WTC11 (cell line): ENCODE measurements around the gene SYT17. TPM values are rescaled to one million over a fixed set of nuclear protein-coding genes. Genes with fewer than 3 reads are reported as not detected.

Source experiments
- ATAC-seq: fragments of 200-7000 bp; cut with Tn5 transposase; 2 replicates; pipeline ENCODE4 v1.10.0; 2021; ENCODE audit warnings: mild to moderate bottlenecking, moderate library complexity
- CTCF ChIA-PET: fragments of 300-600 bp; sonication (Branson Sonifier 250); formaldehyde crosslinking; loops from one replicate; lab custom pipeline; 2021; ENCODE audit warnings: antibody characterized with exemption; lab: Charles Lee
- POLR2A ChIA-PET: fragments of 350-600 bp; sonication (Branson Sonifier 250); formaldehyde crosslinking; loops from one replicate; lab custom pipeline; 2021; ENCODE audit warnings: antibody characterized with exemption; lab: Charles Lee
- DNase-seq: peaks from one replicate; pipeline ENCODE4 v3.0.0; 2021; ENCODE audit warnings: low spot score
- H3K27ac Mint-ChIP-seq: 2 replicates; pipeline ENCODE4 v1.8.0; 2021; ENCODE audit warnings: mixed read lengths
- H3K27me3 Mint-ChIP-seq: 2 replicates; pipeline ENCODE4 v1.8.0; 2021; ENCODE audit warnings: low read depth, mild to moderate bottlenecking, moderate library complexity, mixed read lengths
- H3K36me3 Mint-ChIP-seq: 2 replicates; pipeline ENCODE4 v1.8.0; 2021; ENCODE audit warnings: mixed read lengths
- H3K4me1 Mint-ChIP-seq: 2 replicates; pipeline ENCODE4 v1.8.0; 2022; ENCODE audit warnings: mixed read lengths
- H3K4me3 Mint-ChIP-seq: 2 replicates; pipeline ENCODE4 v1.8.0; 2021; ENCODE audit warnings: mild to moderate bottlenecking, moderate library complexity, mixed read lengths
- H3K9me3 Mint-ChIP-seq: 2 replicates; pipeline ENCODE4 v1.8.0; 2021; ENCODE audit warnings: mixed read lengths
- CBFB ChIP-seq: sonication (generic); formaldehyde crosslinking; IDR thresholded peaks from 2 replicates; pipeline ENCODE4 v1.8.1; 2022; ENCODE audit warnings: mild to moderate bottlenecking, low read depth, missing genetic modification reagents
- E2F4 ChIP-seq: sonication (generic); formaldehyde crosslinking; IDR thresholded peaks from 2 replicates; pipeline ENCODE4 v1.8.1; 2022; ENCODE audit warnings: low read depth, mild to moderate bottlenecking, moderate library complexity, missing genetic modification reagents, borderline replicate concordance
- FOXK1 ChIP-seq: sonication (generic); formaldehyde crosslinking; IDR thresholded peaks from 2 replicates; pipeline ENCODE4 v1.8.0; 2022; ENCODE audit warnings: mild to moderate bottlenecking, moderate library complexity, missing genetic modification reagents
- FOXP4 ChIP-seq: sonication (generic); formaldehyde crosslinking; IDR thresholded peaks from 2 replicates; pipeline ENCODE4 v1.8.0; 2022; ENCODE audit warnings: mild to moderate bottlenecking, missing genetic modification reagents
- GABPB1 ChIP-seq: sonication (generic); formaldehyde crosslinking; IDR thresholded peaks from 2 replicates; pipeline ENCODE4 v1.8.1; 2023; ENCODE audit warnings: mild to moderate bottlenecking, missing genetic modification reagents
- IRF1 ChIP-seq: sonication (generic); formaldehyde crosslinking; IDR thresholded peaks from 2 replicates; pipeline ENCODE4 v1.8.0; 2023; ENCODE audit warnings: missing genetic modification reagents
- IRF2 ChIP-seq: sonication (generic); formaldehyde crosslinking; IDR thresholded peaks from 2 replicates; pipeline ENCODE4 v1.8.0; 2022; ENCODE audit warnings: low read depth, missing genetic modification reagents, borderline replicate concordance
- JAZF1 ChIP-seq: fragments of 250-450 bp; sonication (Bioruptor Pico); IDR thresholded peaks from 2 replicates; pipeline ENCODE4 v1.9.0; 2021; ENCODE audit warnings: moderate library complexity, mild to moderate bottlenecking, inconsistent platforms
- MXD4 ChIP-seq: fragments of 250-450 bp; sonication (Bioruptor Pico); IDR thresholded peaks from 2 replicates; pipeline ENCODE4 v1.8.0; 2021; ENCODE audit warnings: mild to moderate bottlenecking, moderate library complexity, borderline replicate concordance
- PRDM15 ChIP-seq: sonication (generic); formaldehyde crosslinking; IDR thresholded peaks from 2 replicates; pipeline ENCODE4 v1.8.0; 2022; ENCODE audit warnings: missing genetic modification reagents
- SP1 ChIP-seq: sonication (generic); formaldehyde crosslinking; conservative IDR thresholded peaks from 2 replicates; pipeline ENCODE4 v1.8.1; 2022; ENCODE audit warnings: missing genetic modification reagents
- TCF7 ChIP-seq: sonication (generic); formaldehyde crosslinking; IDR thresholded peaks from 2 replicates; pipeline ENCODE4 v1.8.0; 2022; ENCODE audit warnings: mild to moderate bottlenecking, low read depth, missing genetic modification reagents, moderate library complexity
- TEAD4 ChIP-seq: sonication (generic); formaldehyde crosslinking; IDR thresholded peaks from 2 replicates; pipeline ENCODE4 v1.8.0; 2022; ENCODE audit warnings: mild to moderate bottlenecking, missing genetic modification reagents
- USF2 ChIP-seq: sonication (generic); formaldehyde crosslinking; IDR thresholded peaks from 2 replicates; pipeline ENCODE4 v1.8.1; 2023; ENCODE audit warnings: mild to moderate bottlenecking, missing genetic modification reagents, moderate library complexity
- ZBTB21 ChIP-seq: sonication (generic); formaldehyde crosslinking; IDR thresholded peaks from 2 replicates; pipeline ENCODE4 v1.8.1; 2023; ENCODE audit warnings: mild to moderate bottlenecking, missing genetic modification reagents, borderline replicate concordance
- ZNF232 ChIP-seq: sonication (generic); formaldehyde crosslinking; IDR thresholded peaks from 2 replicates; pipeline ENCODE4 v1.8.0; 2022; ENCODE audit warnings: mild to moderate bottlenecking, missing genetic modification reagents
- ZNF317 ChIP-seq: sonication (generic); formaldehyde crosslinking; IDR thresholded peaks from 2 replicates; pipeline ENCODE4 v1.8.1; 2023; ENCODE audit warnings: low read depth, mild to moderate bottlenecking, moderate library complexity, missing genetic modification reagents, borderline replicate concordance
- ZNF423 ChIP-seq: fragments of 250-450 bp; sonication (Bioruptor Pico); IDR thresholded peaks from 2 replicates; pipeline ENCODE4 v2.1.2; 2022; ENCODE audit warnings: mild to moderate bottlenecking, moderate library complexity
- ZNF425 ChIP-seq: fragments of 250-450 bp; sonication (Bioruptor Pico); conservative IDR thresholded peaks from 2 replicates; pipeline ENCODE4 v1.9.0; 2021; ENCODE audit warnings: mild to moderate bottlenecking
- ZNF512 ChIP-seq: sonication (generic); formaldehyde crosslinking; IDR thresholded peaks from 2 replicates; pipeline ENCODE4 v1.8.1; 2022; ENCODE audit warnings: missing genetic modification reagents, borderline replicate concordance
- total RNA-seq: library from RNA; stranded (reverse); gene quantifications from 3 replicates; pipeline ENCODE4 v1.2.3, GENCODE V29; 2021

Gene SYT17
- total RNA-seq, 1 experiment from 2014 or later = 5.5 TPM

GRCh38 chr16:19135896-19136438 lies 32.1 kb upstream of the SYT17 start (continued):
- no peak for TF ChIP-seq PRDM15
- no peak for TF ChIP-seq ZNF512 (CRISPR knock-in tag)
- TF ChIP-seq E2F4 (CRISPR knock-in tag) = no peak
- TF ChIP-seq ZNF232 (CRISPR knock-in tag) = no peak
- TF ChIP-seq CBFB = no peak

GRCh38 chr16:19136549-19137196 lies 31.4 kb upstream of the SYT17 start:
- Mint-ChIP-seq H3K4me1 (peaks cover 22% of the 10 kb centered on the region), H3K9me3 (no peaks in the 10 kb centered on the region), H3K36me3 (no peaks in the 10 kb centered on the region), H3K27me3 (no peaks in the 10 kb centered on the region), H3K27ac (no peak overlapping the region), H3K4me3 (no peak overlapping the region)
- POLR2A ChIA-PET = interaction anchor here (0.6 kb wide), 1 partner anchor 1630 kb away, joined by 5 read pairs; no protein-coding TSS in a partner anchor
- DNase-seq = no peak
- ATAC-seq = no peak
- TF ChIP-seq CBFB (no peak), TCF7 (CRISPR knock-in tag) (no peak), ZNF317 (CRISPR knock-in tag) (no peak), SP1 (no peak), IRF2 (CRISPR knock-in tag) (no peak), FOXP4 (CRISPR knock-in tag) (no peak), ZNF425 (CRISPR knock-in tag) (no peak), JAZF1 (CRISPR knock-in tag) (no peak), GABPB1 (no peak), USF2 (CRISPR knock-in tag) (no peak), IRF1 (no peak), FOXK1 (CRISPR knock-in tag) (no peak), ZBTB21 (CRISPR knock-in tag) (no peak), TEAD4 (CRISPR knock-in tag) (no peak), ZNF423 (CRISPR knock-in tag) (no peak), MXD4 (CRISPR knock-in tag) (no peak)
- CTCF ChIA-PET = interaction anchor here (1.2 kb wide), 1 partner anchor 43 kb away, joined by 3 read pairs; no protein-coding TSS in a partner anchor
